WTC11 (cell line): ENCODE results near the gene SAMD4A. TPM values are rescaled to one million over a fixed set of nuclear protein-coding genes. Genes with fewer than 3 reads are reported as not detected.

Experiments
- ATAC-seq: fragments of 200-7000 bp; cut with Tn5 transposase; 2 replicates; pipeline ENCODE4 v1.10.0; 2021; ENCODE audit warnings: mild to moderate bottlenecking, moderate library complexity
- CTCF ChIA-PET: fragments of 300-600 bp; sonication (Branson Sonifier 250); formaldehyde crosslinking; loops from one replicate; lab custom pipeline; 2021; ENCODE audit warnings: antibody characterized with exemption; lab: Charles Lee
- POLR2A ChIA-PET: fragments of 350-600 bp; sonication (Branson Sonifier 250); formaldehyde crosslinking; loops from one replicate; lab custom pipeline; 2021; ENCODE audit warnings: antibody characterized with exemption; lab: Charles Lee
- DNase-seq: peaks from one replicate; pipeline ENCODE4 v3.0.0; 2021; ENCODE audit warnings: low spot score
- H3K27ac Mint-ChIP-seq: 2 replicates; pipeline ENCODE4 v1.8.0; 2021; ENCODE audit warnings: mixed read lengths
- H3K27me3 Mint-ChIP-seq: 2 replicates; pipeline ENCODE4 v1.8.0; 2021; ENCODE audit warnings: low read depth, mild to moderate bottlenecking, moderate library complexity, mixed read lengths
- H3K36me3 Mint-ChIP-seq: 2 replicates; pipeline ENCODE4 v1.8.0; 2021; ENCODE audit warnings: mixed read lengths
- H3K4me1 Mint-ChIP-seq: 2 replicates; pipeline ENCODE4 v1.8.0; 2022; ENCODE audit warnings: mixed read lengths
- H3K4me3 Mint-ChIP-seq: 2 replicates; pipeline ENCODE4 v1.8.0; 2021; ENCODE audit warnings: mild to moderate bottlenecking, moderate library complexity, mixed read lengths
- H3K9me3 Mint-ChIP-seq: 2 replicates; pipeline ENCODE4 v1.8.0; 2021; ENCODE audit warnings: mixed read lengths
- CREB1 ChIP-seq: sonication (generic); formaldehyde crosslinking; IDR thresholded peaks from 2 replicates; pipeline ENCODE4 v1.8.0; 2023; ENCODE audit warnings: mild to moderate bottlenecking, missing genetic modification reagents
- EMX1 ChIP-seq: fragments of 250-450 bp; sonication (Bioruptor Pico); IDR thresholded peaks from 2 replicates; pipeline ENCODE4 v1.8.0; 2021; ENCODE audit warnings: mild to moderate bottlenecking
- ETV6 ChIP-seq: sonication (generic); formaldehyde crosslinking; IDR thresholded peaks from 2 replicates; pipeline ENCODE4 v1.8.1; 2022; ENCODE audit warnings: mild to moderate bottlenecking, missing genetic modification reagents
- GABPB1 ChIP-seq: sonication (generic); formaldehyde crosslinking; IDR thresholded peaks from 2 replicates; pipeline ENCODE4 v1.8.1; 2023; ENCODE audit warnings: mild to moderate bottlenecking, missing genetic modification reagents
- HMGA2 ChIP-seq: fragments of 250-450 bp; sonication (Bioruptor Pico); IDR thresholded peaks from 2 replicates; pipeline ENCODE4 v1.4.0; 2021; ENCODE audit warnings: mild to moderate bottlenecking, moderate library complexity
- JAZF1 ChIP-seq: fragments of 250-450 bp; sonication (Bioruptor Pico); IDR thresholded peaks from 2 replicates; pipeline ENCODE4 v1.9.0; 2021; ENCODE audit warnings: moderate library complexity, mild to moderate bottlenecking, inconsistent platforms
- KAT7 ChIP-seq: sonication (generic); formaldehyde crosslinking; IDR thresholded peaks from 2 replicates; pipeline ENCODE4 v1.8.1; 2023; ENCODE audit warnings: missing genetic modification reagents, mild to moderate bottlenecking, borderline replicate concordance
- MXD4 ChIP-seq: fragments of 250-450 bp; sonication (Bioruptor Pico); IDR thresholded peaks from 2 replicates; pipeline ENCODE4 v1.8.0; 2021; ENCODE audit warnings: mild to moderate bottlenecking, moderate library complexity, borderline replicate concordance
- NFYB ChIP-seq: sonication (generic); formaldehyde crosslinking; conservative IDR thresholded peaks from 2 replicates; pipeline ENCODE4 v1.8.0; 2022; ENCODE audit warnings: low read depth, missing genetic modification reagents
- NR1H2 ChIP-seq: sonication (generic); formaldehyde crosslinking; IDR thresholded peaks from 2 replicates; pipeline ENCODE4 v1.9.0; 2021; ENCODE audit warnings: mild to moderate bottlenecking, moderate library complexity, missing genetic modification reagents
- TEAD1 ChIP-seq: sonication (generic); formaldehyde crosslinking; IDR thresholded peaks from 2 replicates; pipeline ENCODE4 v1.8.0; 2022; ENCODE audit warnings: mild to moderate bottlenecking, missing genetic modification reagents
- ZBTB21 ChIP-seq: sonication (generic); formaldehyde crosslinking; IDR thresholded peaks from 2 replicates; pipeline ENCODE4 v1.8.1; 2023; ENCODE audit warnings: mild to moderate bottlenecking, missing genetic modification reagents, borderline replicate concordance
- ZNF232 ChIP-seq: sonication (generic); formaldehyde crosslinking; IDR thresholded peaks from 2 replicates; pipeline ENCODE4 v1.8.0; 2022; ENCODE audit warnings: mild to moderate bottlenecking, missing genetic modification reagents
- ZNF263 ChIP-seq: sonication (generic); formaldehyde crosslinking; IDR thresholded peaks from 2 replicates; pipeline ENCODE4 v1.8.1; 2022; ENCODE audit warnings: low read depth, mild to moderate bottlenecking, moderate library complexity, missing genetic modification reagents
- ZNF317 ChIP-seq: sonication (generic); formaldehyde crosslinking; IDR thresholded peaks from 2 replicates; pipeline ENCODE4 v1.8.1; 2023; ENCODE audit warnings: low read depth, mild to moderate bottlenecking, moderate library complexity, missing genetic modification reagents, borderline replicate concordance
- total RNA-seq: library from RNA; stranded (reverse); gene quantifications from 3 replicates; pipeline ENCODE4 v1.2.3, GENCODE V29; 2021
- TF ChIP-seq, protein P1 (sequence below): sonication (generic); formaldehyde crosslinking; IDR thresholded peaks from 2 replicates; pipeline ENCODE4 v1.8.0; 2022; ENCODE audit warnings: mild to moderate bottlenecking, missing genetic modification reagents
- TF ChIP-seq, protein P2 (sequence below): sonication (generic); formaldehyde crosslinking; IDR thresholded peaks from 2 replicates; pipeline ENCODE4 v1.8.0; 2023; ENCODE audit warnings: missing genetic modification reagents
- TF ChIP-seq, protein P3 (sequence below): fragments of 250-450 bp; sonication (Bioruptor Pico); IDR thresholded peaks from 2 replicates; pipeline ENCODE4 v2.1.2; 2022; ENCODE audit warnings: mild to moderate bottlenecking, moderate library complexity
- TF ChIP-seq, protein P4 (sequence below): sonication (generic); formaldehyde crosslinking; IDR thresholded peaks from 2 replicates; pipeline ENCODE4 v1.8.1; 2022; ENCODE audit warnings: low read depth, missing genetic modification reagents, borderline replicate concordance
- TF ChIP-seq, protein P5 (sequence below): sonication (generic); formaldehyde crosslinking; IDR thresholded peaks from 2 replicates; pipeline ENCODE4 v1.8.1; 2023; ENCODE audit warnings: mild to moderate bottlenecking, missing genetic modification reagents, borderline replicate concordance
- TF ChIP-seq, protein P6 (sequence below): sonication (generic); formaldehyde crosslinking; conservative IDR thresholded peaks from 2 replicates; pipeline ENCODE4 v1.8.1; 2023; ENCODE audit warnings: mild to moderate bottlenecking, low read depth, missing genetic modification reagents, moderate library complexity

Gene SAMD4A
- total RNA-seq, 1 experiment from 2014 or later: 6.0 TPM

DNA sequence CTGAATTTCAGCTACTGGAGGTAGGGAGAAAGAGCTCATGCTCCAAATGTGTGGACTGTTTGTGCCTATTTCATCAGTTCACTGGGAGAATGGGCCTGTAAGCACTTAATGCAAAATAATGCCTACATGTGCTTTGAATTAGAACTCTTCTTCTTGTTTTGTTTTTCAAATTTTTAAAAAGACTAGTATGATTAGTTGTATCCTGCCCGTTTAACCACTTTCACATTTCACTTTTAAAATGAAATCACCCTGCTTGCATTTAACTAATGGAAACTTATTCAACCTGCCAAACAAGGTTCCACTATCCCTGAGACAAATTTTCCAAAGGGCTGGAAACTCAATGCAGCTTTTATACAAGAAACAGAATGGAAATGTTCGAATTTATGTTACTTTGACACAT, 79.7 kb downstream of the SAMD4A start:
- CTCF ChIA-PET: no interaction called here
- ATAC-seq: no peak

DNA sequence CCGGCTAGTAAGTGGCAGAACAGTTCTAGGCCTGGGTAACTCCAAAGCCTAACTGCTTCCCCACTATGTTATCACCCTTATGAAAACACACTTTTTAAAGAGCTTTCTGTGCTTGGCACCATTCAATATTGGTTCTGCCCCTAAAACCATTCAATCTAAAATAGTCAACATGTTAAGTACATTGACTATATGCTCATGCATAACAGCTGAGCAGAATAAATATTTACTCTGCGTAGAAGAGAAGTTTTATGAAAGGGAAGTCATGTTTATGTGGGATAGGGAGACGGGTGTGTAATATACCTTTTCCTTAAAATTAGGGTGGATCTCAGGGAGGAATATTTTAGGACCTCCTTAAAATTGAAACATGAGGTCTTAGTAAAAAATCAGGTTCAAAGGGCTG, 80.5 kb downstream of the SAMD4A start:
- Mint-ChIP-seq H3K9me3 (no peaks in the 10 kb centered on the region), H3K27ac (no peak overlapping the region), H3K36me3 (no peaks in the 10 kb centered on the region), H3K4me1 (peaks cover 29% of the 10 kb centered on the region)
- DNase-seq: no peak
- TF ChIP-seq ZBTB21 (CRISPR knock-in tag) (no peak), TEAD1 (CRISPR knock-in tag) (no peak), NFYB (CRISPR knock-in tag) (no peak), ZNF263 (no peak), JAZF1 (CRISPR knock-in tag) (no peak), ZNF232 (CRISPR knock-in tag) (no peak), ZNF317 (CRISPR knock-in tag) (no peak), KAT7 (CRISPR knock-in tag) (no peak), EMX1 (CRISPR knock-in tag) (no peak), MXD4 (CRISPR knock-in tag) (no peak), GABPB1 (no peak), CREB1 (CRISPR knock-in tag) (no peak), NR1H2 (no peak)
- TF ChIP-seq, protein P1, sequence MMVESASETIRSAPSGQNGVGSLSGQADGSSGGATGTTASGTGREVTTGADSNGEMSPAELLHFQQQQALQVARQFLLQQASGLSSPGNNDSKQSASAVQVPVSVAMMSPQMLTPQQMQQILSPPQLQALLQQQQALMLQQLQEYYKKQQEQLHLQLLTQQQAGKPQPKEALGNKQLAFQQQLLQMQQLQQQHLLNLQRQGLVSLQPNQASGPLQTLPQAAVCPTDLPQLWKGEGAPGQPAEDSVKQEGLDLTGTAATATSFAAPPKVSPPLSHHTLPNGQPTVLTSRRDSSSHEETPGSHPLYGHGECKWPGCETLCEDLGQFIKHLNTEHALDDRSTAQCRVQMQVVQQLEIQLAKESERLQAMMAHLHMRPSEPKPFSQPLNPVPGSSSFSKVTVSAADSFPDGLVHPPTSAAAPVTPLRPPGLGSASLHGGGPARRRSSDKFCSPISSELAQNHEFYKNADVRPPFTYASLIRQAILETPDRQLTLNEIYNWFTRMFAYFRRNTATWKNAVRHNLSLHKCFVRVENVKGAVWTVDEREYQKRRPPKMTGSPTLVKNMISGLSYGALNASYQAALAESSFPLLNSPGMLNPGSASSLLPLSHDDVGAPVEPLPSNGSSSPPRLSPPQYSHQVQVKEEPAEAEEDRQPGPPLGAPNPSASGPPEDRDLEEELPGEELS (CRISPR knock-in tag): no peak
- TF ChIP-seq, protein P2, sequence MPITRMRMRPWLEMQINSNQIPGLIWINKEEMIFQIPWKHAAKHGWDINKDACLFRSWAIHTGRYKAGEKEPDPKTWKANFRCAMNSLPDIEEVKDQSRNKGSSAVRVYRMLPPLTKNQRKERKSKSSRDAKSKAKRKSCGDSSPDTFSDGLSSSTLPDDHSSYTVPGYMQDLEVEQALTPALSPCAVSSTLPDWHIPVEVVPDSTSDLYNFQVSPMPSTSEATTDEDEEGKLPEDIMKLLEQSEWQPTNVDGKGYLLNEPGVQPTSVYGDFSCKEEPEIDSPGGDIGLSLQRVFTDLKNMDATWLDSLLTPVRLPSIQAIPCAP (CRISPR knock-in tag): no peak
- TF ChIP-seq, protein P3, sequence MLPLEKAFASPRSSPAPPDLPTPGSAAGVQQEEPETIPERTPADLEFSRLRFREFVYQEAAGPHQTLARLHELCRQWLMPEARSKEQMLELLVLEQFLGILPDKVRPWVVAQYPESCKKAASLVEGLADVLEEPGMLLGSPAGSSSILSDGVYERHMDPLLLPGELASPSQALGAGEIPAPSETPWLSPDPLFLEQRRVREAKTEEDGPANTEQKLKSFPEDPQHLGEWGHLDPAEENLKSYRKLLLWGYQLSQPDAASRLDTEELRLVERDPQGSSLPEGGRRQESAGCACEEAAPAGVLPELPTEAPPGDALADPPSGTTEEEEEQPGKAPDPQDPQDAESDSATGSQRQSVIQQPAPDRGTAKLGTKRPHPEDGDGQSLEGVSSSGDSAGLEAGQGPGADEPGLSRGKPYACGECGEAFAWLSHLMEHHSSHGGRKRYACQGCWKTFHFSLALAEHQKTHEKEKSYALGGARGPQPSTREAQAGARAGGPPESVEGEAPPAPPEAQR (CRISPR knock-in tag): no peak
- TF ChIP-seq, protein P4, sequence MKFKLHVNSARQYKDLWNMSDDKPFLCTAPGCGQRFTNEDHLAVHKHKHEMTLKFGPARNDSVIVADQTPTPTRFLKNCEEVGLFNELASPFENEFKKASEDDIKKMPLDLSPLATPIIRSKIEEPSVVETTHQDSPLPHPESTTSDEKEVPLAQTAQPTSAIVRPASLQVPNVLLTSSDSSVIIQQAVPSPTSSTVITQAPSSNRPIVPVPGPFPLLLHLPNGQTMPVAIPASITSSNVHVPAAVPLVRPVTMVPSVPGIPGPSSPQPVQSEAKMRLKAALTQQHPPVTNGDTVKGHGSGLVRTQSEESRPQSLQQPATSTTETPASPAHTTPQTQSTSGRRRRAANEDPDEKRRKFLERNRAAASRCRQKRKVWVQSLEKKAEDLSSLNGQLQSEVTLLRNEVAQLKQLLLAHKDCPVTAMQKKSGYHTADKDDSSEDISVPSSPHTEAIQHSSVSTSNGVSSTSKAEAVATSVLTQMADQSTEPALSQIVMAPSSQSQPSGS (CRISPR knock-in tag): no peak
- TF ChIP-seq, all 79 proteins: peak for 0
- Mint-ChIP-seq H3K4me3 (no peak overlapping the region), H3K27me3 (no peaks in the 10 kb centered on the region)
- ChIA-PET POLR2A (interaction anchor here (0.5 kb wide), 1 partner anchor 394 kb away, joined by 7 read pairs; no protein-coding TSS in a partner anchor), CTCF (no interaction called here)
- no peak for ATAC-seq

More for the DNA sequence above, 79.7 kb downstream of the SAMD4A start:
- no peak overlapping the region for H3K27ac Mint-ChIP-seq
- no peaks in the 10 kb centered on the region for H3K27me3 Mint-ChIP-seq
- H3K4me3 Mint-ChIP-seq: no peak overlapping the region
- H3K9me3 Mint-ChIP-seq: no peaks in the 10 kb centered on the region
- POLR2A ChIA-PET: interaction anchor here (0.5 kb wide), 1 partner anchor 395 kb away, joined by 7 read pairs; no protein-coding TSS in a partner anchor
- TF ChIP-seq, protein P5, sequence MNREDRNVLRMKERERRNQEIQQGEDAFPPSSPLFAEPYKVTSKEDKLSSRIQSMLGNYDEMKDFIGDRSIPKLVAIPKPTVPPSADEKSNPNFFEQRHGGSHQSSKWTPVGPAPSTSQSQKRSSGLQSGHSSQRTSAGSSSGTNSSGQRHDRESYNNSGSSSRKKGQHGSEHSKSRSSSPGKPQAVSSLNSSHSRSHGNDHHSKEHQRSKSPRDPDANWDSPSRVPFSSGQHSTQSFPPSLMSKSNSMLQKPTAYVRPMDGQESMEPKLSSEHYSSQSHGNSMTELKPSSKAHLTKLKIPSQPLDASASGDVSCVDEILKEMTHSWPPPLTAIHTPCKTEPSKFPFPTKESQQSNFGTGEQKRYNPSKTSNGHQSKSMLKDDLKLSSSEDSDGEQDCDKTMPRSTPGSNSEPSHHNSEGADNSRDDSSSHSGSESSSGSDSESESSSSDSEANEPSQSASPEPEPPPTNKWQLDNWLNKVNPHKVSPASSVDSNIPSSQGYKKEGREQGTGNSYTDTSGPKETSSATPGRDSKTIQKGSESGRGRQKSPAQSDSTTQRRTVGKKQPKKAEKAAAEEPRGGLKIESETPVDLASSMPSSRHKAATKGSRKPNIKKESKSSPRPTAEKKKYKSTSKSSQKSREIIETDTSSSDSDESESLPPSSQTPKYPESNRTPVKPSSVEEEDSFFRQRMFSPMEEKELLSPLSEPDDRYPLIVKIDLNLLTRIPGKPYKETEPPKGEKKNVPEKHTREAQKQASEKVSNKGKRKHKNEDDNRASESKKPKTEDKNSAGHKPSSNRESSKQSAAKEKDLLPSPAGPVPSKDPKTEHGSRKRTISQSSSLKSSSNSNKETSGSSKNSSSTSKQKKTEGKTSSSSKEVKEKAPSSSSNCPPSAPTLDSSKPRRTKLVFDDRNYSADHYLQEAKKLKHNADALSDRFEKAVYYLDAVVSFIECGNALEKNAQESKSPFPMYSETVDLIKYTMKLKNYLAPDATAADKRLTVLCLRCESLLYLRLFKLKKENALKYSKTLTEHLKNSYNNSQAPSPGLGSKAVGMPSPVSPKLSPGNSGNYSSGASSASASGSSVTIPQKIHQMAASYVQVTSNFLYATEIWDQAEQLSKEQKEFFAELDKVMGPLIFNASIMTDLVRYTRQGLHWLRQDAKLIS: no peak
- TF ChIP-seq HMGA2 (CRISPR knock-in tag): no peak
- TF ChIP-seq NFYB (CRISPR knock-in tag): no peak
- TF ChIP-seq, protein P6, sequence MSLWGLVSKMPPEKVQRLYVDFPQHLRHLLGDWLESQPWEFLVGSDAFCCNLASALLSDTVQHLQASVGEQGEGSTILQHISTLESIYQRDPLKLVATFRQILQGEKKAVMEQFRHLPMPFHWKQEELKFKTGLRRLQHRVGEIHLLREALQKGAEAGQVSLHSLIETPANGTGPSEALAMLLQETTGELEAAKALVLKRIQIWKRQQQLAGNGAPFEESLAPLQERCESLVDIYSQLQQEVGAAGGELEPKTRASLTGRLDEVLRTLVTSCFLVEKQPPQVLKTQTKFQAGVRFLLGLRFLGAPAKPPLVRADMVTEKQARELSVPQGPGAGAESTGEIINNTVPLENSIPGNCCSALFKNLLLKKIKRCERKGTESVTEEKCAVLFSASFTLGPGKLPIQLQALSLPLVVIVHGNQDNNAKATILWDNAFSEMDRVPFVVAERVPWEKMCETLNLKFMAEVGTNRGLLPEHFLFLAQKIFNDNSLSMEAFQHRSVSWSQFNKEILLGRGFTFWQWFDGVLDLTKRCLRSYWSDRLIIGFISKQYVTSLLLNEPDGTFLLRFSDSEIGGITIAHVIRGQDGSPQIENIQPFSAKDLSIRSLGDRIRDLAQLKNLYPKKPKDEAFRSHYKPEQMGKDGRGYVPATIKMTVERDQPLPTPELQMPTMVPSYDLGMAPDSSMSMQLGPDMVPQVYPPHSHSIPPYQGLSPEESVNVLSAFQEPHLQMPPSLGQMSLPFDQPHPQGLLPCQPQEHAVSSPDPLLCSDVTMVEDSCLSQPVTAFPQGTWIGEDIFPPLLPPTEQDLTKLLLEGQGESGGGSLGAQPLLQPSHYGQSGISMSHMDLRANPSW (CRISPR knock-in tag): no peak
- TF ChIP-seq ETV6: no peak
- DNase-seq: no peak
- no peaks in the 10 kb centered on the region for H3K36me3 Mint-ChIP-seq
- H3K4me1 Mint-ChIP-seq: peaks cover 22% of the 10 kb centered on the region
